ENCODE results near the gene C5orf47. TPM values are rescaled to one million over a fixed set of nuclear protein-coding genes. Genes with fewer than 3 reads are reported as not detected.

The C5orf47 gene
- total RNA-seq, 4 donors from 2014 or later = not detected

DNA sequence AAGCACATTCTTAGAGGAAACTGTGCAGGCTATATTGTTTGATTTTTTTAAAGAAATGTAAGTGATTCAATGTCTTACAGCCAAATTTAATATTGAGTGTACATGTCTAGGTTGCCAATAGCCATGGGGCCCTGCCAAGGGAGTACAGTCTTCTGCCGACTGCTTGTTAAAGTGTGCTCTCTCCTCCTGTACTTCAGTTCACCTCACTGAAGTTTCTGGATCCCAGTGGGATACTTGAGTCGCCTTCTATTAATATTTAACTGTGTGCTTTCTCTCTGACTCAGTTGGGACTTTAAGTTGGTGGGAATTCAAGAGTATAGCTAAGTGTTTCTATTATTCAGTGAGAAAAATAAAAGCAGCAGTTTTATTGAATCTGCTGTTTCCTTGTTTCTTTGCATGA is 44.5 kb upstream of the C5orf47 start:
- in situ Hi-C loops (cut with MboI; ENCODE audit: low pct_ligation_motif_present in 1 of 4, low pct_unique_long_range_greater_than_20kb in 1 of 4, low sequenced_read_pairs in 3 of 4) (no loop called here), intact Hi-C loops (cut with DNase I; ENCODE audit: low total_unique reads) (no loop called here)
- peaks cover 0 to 13% (median 5%) of the 10 kb centered on the region in 4 donors for H3K4me1 ChIP-seq
- no peak overlapping the region for H3K4me3 ChIP-seq
- TF ChIP-seq EP300 (IDR thresholded peaks at IDR 0.05; ENCODE audit: low read depth) (no peak), POLR2AphosphoS5 (IDR thresholded peaks at IDR 0.05) (no peak), POLR2A (IDR thresholded peaks at IDR 0.05) (no peak)
- TF ChIP-seq, protein P1, sequence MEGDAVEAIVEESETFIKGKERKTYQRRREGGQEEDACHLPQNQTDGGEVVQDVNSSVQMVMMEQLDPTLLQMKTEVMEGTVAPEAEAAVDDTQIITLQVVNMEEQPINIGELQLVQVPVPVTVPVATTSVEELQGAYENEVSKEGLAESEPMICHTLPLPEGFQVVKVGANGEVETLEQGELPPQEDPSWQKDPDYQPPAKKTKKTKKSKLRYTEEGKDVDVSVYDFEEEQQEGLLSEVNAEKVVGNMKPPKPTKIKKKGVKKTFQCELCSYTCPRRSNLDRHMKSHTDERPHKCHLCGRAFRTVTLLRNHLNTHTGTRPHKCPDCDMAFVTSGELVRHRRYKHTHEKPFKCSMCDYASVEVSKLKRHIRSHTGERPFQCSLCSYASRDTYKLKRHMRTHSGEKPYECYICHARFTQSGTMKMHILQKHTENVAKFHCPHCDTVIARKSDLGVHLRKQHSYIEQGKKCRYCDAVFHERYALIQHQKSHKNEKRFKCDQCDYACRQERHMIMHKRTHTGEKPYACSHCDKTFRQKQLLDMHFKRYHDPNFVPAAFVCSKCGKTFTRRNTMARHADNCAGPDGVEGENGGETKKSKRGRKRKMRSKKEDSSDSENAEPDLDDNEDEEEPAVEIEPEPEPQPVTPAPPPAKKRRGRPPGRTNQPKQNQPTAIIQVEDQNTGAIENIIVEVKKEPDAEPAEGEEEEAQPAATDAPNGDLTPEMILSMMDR (IDR thresholded peaks at IDR 0.05) = no peak
- H3K9me3 ChIP-seq = no peaks in the 10 kb centered on the region
- no peak for DNase-seq
- H3K27ac ChIP-seq = no peak overlapping the region
- H3K27me3 ChIP-seq = no peaks in the 10 kb centered on the region
- H3K36me3 ChIP-seq = peaks cover 0 to 27% (median 8%) of the 10 kb centered on the region in 4 donors
- WGBS, 2 donors (ENCODE audit: low coverage in 1 of 2) = 75 to 88% methylated on average over 1 to 2 of the region's 2 CpGs

DNA sequence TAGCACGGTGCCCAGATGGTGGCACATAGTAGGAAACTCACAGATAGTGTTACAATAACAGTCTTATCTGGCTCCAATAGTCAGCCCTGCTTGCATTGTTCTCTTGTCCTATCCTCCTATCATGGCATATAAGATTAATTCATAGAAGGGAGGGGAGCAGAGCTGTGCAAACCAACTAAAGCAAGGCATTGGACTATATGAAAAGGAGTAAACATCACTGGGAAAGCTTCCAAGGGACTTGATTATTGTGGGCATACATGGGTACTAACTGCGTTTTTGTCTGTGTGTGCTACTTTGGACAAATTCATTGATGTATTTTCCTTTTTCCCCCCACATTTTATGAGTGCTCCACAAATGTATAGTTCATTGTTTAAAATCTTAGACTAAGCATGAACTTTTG is 43.8 kb upstream of the C5orf47 start:
- peaks cover 0 to 13% (median 5%) of the 10 kb centered on the region in 4 donors for H3K4me1 ChIP-seq
- H3K9me3 ChIP-seq = no peaks in the 10 kb centered on the region
- peaks cover 0 to 33% (median 10%) of the 10 kb centered on the region in 4 donors for H3K36me3 ChIP-seq
- DNase-seq = no peak
- TF ChIP-seq POLR2AphosphoS5 (IDR thresholded peaks at IDR 0.05) (no peak), POLR2A (IDR thresholded peaks at IDR 0.05) (no peak), EP300 (IDR thresholded peaks at IDR 0.05; ENCODE audit: low read depth) (no peak)
- TF ChIP-seq, protein P1 (IDR thresholded peaks at IDR 0.05) = no peak
- in situ Hi-C loops (cut with MboI; ENCODE audit: low pct_ligation_motif_present in 1 of 4, low pct_unique_long_range_greater_than_20kb in 1 of 4, low sequenced_read_pairs in 3 of 4) = no loop called here
- H3K27ac ChIP-seq = no peak overlapping the region
- no peaks in the 10 kb centered on the region for H3K27me3 ChIP-seq
- 67 to 84% methylated on average over 1 to 2 of the region's 2 CpGs for WGBS, 2 donors (ENCODE audit: low coverage in 1 of 2)
- no peak overlapping the region for H3K4me3 ChIP-seq
- intact Hi-C loops (cut with DNase I; ENCODE audit: low total_unique reads) = no loop called here

DNA sequence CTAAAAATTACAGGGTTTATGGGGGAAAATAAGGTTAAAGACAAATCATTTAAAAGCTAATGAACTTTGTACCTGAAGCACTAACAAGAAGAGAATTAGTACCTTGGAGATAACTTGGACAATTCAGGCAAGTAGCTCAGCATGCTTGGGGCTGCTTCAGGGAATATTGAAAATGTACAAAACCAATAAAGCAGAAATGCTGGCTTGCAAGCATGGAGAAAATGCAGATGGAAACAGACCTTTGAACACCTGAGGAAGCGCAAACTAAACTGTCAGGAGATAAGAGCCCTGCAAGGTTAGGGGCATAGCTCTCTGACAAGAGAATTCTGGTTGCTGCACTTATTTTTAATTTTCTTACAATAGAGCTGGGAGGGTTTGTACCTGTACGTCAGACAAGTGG is 42.6 kb upstream of the C5orf47 start:
- in situ Hi-C loops (cut with MboI; ENCODE audit: low pct_ligation_motif_present in 1 of 4, low pct_unique_long_range_greater_than_20kb in 1 of 4, low sequenced_read_pairs in 3 of 4) = no loop called here
- Histone ChIP-seq H3K27ac (no peak overlapping the region), H3K9me3 (no peaks in the 10 kb centered on the region), H3K4me3 (no peak overlapping the region), H3K27me3 (no peaks in the 10 kb centered on the region), H3K36me3 (peaks cover 0 to 42% (median 14%) of the 10 kb centered on the region in 4 donors), H3K4me1 (peaks cover 0 to 13% (median 5%) of the 10 kb centered on the region in 4 donors)
- TF ChIP-seq EP300 (IDR thresholded peaks at IDR 0.05; ENCODE audit: low read depth) = no peak
- TF ChIP-seq, protein P1 (IDR thresholded peaks at IDR 0.05) = no peak
- no peak for TF ChIP-seq POLR2AphosphoS5 (IDR thresholded peaks at IDR 0.05)
- TF ChIP-seq POLR2A (IDR thresholded peaks at IDR 0.05) = no peak
- no peak for DNase-seq
- intact Hi-C loops (cut with DNase I; ENCODE audit: low total_unique reads) = no loop called here
- 67% methylated on average over 2 of the region's 2 CpGs; no CpG with 5 or more reads in 1 of the 2 donors for WGBS, 2 donors (ENCODE audit: low coverage in 1 of 2)

DNA sequence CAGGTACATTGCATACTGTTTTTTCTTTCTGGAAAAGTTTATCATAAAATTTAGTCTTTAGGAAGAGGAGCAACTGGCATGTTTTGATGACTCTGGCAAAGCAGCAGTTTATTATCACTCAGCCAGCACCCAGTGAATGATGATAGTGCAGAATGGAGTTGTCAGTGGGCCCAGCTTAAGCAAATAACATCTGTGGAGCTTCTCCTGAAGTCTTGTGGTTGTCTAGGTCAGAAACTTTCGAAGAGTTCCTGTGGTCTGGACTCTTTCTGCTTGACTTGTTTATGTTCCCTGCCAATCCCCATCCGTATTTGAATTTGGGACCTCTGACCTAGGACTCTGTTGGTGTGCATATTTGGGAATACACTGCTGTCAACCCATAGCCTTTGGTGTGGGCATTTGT is 38.1 kb upstream of the C5orf47 start:
- Histone ChIP-seq H3K27me3 (no peaks in the 10 kb centered on the region), H3K36me3 (peaks cover 0 to 79% (median 26%) of the 10 kb centered on the region in 4 donors), H3K9me3 (no peaks in the 10 kb centered on the region), H3K27ac (no peak overlapping the region), H3K4me3 (no peak overlapping the region), H3K4me1 (peaks cover 0 to 7% (median 0%) of the 10 kb centered on the region in 4 donors)
- TF ChIP-seq POLR2A (IDR thresholded peaks at IDR 0.05) (no peak), EP300 (IDR thresholded peaks at IDR 0.05; ENCODE audit: low read depth) (no peak), POLR2AphosphoS5 (IDR thresholded peaks at IDR 0.05) (no peak)
- TF ChIP-seq, protein P1 (IDR thresholded peaks at IDR 0.05) = no peak
- WGBS, 2 donors (ENCODE audit: low coverage in 1 of 2) = 57 to 80% methylated on average over 1 to 2 of the region's 2 CpGs
- intact Hi-C loops (cut with DNase I; ENCODE audit: low total_unique reads) (no loop called here), in situ Hi-C loops (cut with MboI; ENCODE audit: low pct_ligation_motif_present in 1 of 4, low pct_unique_long_range_greater_than_20kb in 1 of 4, low sequenced_read_pairs in 3 of 4) (loop anchor here in 1 of 4 donors (25.0 kb wide), 1 partner anchor 664 kb away; no protein-coding TSS in a partner anchor)
- DNase-seq = no peak

Measured in transverse colon (tissue), 4 donors.